Epithelial cell of proximal tubule (primary cell): ENCODE data around the gene SRGAP1. TPM values are rescaled to one million over a fixed set of nuclear protein-coding genes. Genes with fewer than 3 reads are reported as not detected.

Experiments
- DNase-seq: peaks from one replicate; pipeline ENCODE4 v3.0.0-alpha.2; 2011; ENCODE audit warnings: low read depth
- H3K4me3 ChIP-seq: 2 replicates; pipeline ENCODE4 v1.5.1; 2011; ENCODE audit warnings: low read depth, mild to moderate bottlenecking, low read length
- total RNA-seq: library from RNA; depleted of rRNA; stranded (reverse); fragments of >200 nt; gene quantifications from 2 replicates; pipeline ENCODE4 v1.2.3, GENCODE V29; 2015
- TF ChIP-seq, protein P1 (sequence below): conservative IDR thresholded peaks from 2 replicates; pipeline ENCODE4 v1.5.1; 2012; ENCODE audit warnings: low read depth, mild to moderate bottlenecking, low read length

The SRGAP1 gene
- total RNA-seq, 1 donor from 2014 or later = 9.4 TPM

DNA sequence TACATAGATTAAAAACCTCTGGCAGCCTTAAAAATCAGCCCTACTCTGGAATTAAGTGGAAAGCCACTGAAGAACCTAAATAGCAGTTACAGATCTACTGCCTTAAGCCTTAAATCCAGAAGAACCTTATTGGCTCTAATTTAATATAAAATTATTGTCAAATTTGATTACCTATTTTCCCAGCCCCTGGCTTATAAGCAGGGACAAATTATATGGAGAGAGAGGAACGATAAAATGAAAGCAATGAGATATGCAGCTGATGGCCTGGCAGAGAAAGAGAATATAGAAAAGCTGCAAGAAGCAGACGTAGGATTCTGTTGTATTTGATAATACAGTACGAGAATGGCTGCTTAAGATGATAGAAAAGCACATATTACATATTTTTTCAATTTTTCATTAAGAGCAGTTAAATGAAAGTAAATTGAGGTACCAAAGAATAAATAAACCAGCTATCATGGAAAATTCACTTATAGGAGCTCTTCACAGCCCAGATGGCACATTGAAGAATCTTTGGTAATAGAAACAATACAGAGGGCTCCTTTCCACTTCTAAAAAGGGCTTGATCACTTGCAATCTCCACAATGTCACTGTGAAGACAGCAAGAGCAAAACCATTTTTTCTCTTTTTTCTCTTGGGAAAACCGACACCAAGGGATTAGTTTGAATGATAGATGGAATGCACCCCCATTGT, 248.2 kb downstream of the SRGAP1 start:
- no peak for DNase-seq
- TF ChIP-seq, protein P1, sequence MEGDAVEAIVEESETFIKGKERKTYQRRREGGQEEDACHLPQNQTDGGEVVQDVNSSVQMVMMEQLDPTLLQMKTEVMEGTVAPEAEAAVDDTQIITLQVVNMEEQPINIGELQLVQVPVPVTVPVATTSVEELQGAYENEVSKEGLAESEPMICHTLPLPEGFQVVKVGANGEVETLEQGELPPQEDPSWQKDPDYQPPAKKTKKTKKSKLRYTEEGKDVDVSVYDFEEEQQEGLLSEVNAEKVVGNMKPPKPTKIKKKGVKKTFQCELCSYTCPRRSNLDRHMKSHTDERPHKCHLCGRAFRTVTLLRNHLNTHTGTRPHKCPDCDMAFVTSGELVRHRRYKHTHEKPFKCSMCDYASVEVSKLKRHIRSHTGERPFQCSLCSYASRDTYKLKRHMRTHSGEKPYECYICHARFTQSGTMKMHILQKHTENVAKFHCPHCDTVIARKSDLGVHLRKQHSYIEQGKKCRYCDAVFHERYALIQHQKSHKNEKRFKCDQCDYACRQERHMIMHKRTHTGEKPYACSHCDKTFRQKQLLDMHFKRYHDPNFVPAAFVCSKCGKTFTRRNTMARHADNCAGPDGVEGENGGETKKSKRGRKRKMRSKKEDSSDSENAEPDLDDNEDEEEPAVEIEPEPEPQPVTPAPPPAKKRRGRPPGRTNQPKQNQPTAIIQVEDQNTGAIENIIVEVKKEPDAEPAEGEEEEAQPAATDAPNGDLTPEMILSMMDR = no peak
- no peak overlapping the region for H3K4me3 ChIP-seq

DNA sequence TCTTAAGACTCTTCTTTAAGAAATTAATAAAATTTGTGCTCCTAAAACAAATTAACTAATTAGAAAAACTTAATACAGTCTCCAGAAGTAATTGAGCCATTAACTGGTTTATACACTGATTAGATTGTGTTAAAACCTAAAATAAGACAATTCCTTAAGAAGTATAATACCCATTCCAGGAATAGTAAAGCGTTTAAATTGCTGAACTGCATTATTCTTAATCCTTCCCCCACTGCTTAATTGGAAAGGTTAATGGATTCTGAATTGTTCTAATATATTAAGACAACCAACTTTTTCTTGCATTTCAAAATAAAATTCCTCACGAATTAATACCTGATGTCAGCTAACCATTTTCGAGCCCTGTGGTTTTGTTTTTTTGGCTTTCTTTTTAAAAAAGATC, 249.2 kb downstream of the SRGAP1 start:
- TF ChIP-seq, protein P1 = no peak
- no peak overlapping the region for H3K4me3 ChIP-seq
- DNase-seq = no peak

DNA sequence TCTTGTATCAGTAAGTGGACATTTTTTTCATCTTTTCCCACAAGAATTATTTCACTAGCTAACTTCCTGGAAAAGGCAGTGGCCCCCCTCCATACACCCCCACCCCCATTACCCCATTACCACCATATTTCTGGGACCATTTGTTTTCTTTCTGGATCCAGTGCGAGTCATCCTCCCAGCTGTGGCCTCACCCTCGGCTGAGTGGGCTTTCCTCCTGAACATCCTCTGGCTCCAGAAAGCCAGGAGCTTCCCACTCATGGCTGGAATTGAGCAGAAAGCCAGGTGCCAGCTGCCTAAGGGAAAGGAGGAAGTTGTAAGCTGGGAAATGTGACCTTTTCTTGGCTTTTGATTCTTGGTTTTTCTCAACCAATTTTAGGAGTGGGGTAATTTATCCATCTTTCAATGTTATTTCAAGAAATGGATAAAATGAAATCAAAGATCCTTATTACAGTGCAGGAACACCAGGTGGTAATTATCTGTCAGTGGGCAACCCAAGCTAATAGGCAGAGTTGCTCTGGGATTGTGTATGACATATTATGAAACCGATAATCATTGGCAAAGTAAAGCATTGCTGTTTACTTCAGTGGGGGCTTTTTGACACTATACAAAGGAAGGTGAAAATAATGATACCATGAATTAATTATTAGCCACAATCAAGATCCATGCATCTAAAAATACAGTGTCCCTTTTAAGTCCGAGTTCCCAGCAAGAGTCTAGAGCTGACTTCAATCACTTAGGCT, 253.0 kb downstream of the SRGAP1 start:
- TF ChIP-seq, protein P1 = no peak

DNA sequence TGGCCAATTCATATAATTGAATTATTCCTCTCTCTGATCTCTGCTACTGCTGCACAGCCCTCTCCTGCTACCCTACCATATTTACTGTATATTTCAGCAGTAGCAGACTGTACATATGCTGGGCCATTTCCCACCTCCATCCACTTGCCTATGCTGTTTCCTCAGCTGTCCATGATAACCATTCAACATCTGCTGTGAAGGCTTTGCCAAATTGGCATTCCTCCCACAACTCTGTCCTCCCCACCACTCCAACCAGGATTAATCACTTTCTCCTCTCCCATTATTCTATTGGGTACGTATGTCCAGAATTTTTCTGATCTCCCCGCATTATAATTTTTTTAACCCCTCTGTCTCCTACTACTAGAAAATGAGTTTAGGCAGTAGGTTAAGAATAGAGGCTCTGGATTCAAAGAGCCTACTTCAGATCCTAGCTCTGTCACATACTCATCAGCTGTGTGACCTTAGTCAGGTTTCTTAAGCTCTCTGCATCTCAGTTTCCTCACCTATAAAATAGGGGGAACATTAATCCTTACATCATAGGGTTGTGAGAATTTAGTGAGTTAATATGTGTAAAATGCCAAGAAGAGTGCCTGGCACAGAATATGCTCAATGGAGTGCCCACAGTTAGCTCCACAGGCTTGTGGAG, 254.3 kb downstream of the SRGAP1 start:
- no peak for DNase-seq
- TF ChIP-seq, protein P1 = no peak
- H3K4me3 ChIP-seq = no peak overlapping the region

More for the DNA sequence above, 253.0 kb downstream of the SRGAP1 start:
- no peak overlapping the region for H3K4me3 ChIP-seq
- no peak for DNase-seq

DNA sequence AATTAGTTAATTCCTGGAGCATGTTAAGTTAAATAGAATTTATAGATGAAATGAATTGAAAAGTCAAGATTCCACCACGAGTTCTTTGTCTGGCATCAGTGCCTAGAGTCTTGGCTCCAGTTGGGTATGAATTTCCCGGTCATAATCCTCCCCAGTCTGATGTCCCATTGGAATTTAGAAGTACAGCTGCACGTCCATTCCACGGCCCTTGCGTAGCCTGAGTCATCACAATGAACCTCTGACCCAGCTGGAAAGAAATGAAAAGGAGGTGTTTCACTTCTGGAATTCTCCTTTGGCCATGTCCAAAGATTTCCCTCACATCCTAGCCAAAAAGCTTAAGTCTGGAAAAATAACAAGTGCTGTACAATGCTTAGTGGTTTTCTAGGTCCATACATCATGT, 254.9 kb downstream of the SRGAP1 start:
- DNase-seq = peak; percentile 89
- H3K4me3 ChIP-seq = no peak overlapping the region
- TF ChIP-seq, protein P1 = no peak

DNA sequence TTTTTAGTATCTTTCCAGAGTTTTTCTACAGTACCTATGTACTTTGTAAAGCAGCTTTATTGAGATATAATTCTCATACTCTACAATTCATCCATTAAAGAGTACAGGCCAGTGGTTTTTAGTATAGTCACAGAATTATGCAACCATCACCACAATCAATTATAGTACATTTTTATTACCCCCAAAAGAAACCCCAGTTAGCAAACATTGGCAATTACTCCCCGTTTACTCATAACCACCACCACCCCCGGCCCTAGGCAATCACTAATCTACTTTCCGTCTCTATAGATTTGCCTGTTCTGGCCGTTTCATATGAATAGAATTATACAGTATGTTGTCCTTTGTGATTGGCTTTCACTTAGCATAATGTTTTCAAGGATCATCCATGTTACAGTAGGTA, 257.8 kb downstream of the SRGAP1 start:
- no peak for DNase-seq
- no peak overlapping the region for H3K4me3 ChIP-seq
- TF ChIP-seq, protein P1 = no peak
